Activated CD8-positive, alpha-beta memory T cell treated with anti-CD3 and anti-CD28 coated beads for 4 hours (primary cell): ENCODE measurements around the gene UBR4.

Experiments
- DNase-seq, 2 donors: peaks; one replicate each; pipeline ENCODE4 v3.0.0-alpha.2; 2020; ENCODE audit warnings: low read depth in 2 of 2

The UBR4 gene

GRCh38 chr1:19057784-19058475, 152.1 kb downstream of the UBR4 start:
- no peak for DNase-seq

- no peak for DNase-seq
Observed at GRCh38 chr1:19057182-19057779, 152.8 kb downstream of the UBR4 start.

- no peak for DNase-seq
Observed at GRCh38 chr1:19055701-19056100, 154.4 kb downstream of the UBR4 start.

GRCh38 chr1:19055001-19055400, 155.1 kb downstream of the UBR4 start:
- no peak for DNase-seq

- no peak for DNase-seq
Observed at GRCh38 chr1:19054216-19054615, 155.8 kb downstream of the UBR4 start.

GRCh38 chr1:19053486-19053885, 156.6 kb downstream of the UBR4 start:
- DNase-seq: no peak

GRCh38 chr1:19049798-19050197, 160.3 kb downstream of the UBR4 start:
- DNase-seq: no peak

- DNase-seq: no peak
Observed at GRCh38 chr1:19049128-19049768, 160.8 kb downstream of the UBR4 start.

- no peak for DNase-seq
Observed at GRCh38 chr1:19046972-19047731, 162.9 kb downstream of the UBR4 start.

- DNase-seq: no peak
Observed at GRCh38 chr1:19045898-19046880, 163.9 kb downstream of the UBR4 start.

- DNase-seq: no peak
Observed at GRCh38 chr1:19044975-19045831, 164.9 kb downstream of the UBR4 start.

- DNase-seq: no peak
Observed at GRCh38 chr1:19044471-19044870, 165.6 kb downstream of the UBR4 start.

- DNase-seq: no peak
Observed at GRCh38 chr1:19043579-19044443, 166.3 kb downstream of the UBR4 start.

GRCh38 chr1:19042675-19043578, 167.1 kb downstream of the UBR4 start:
- no peak for DNase-seq

GRCh38 chr1:19040010-19040680, 169.9 kb downstream of the UBR4 start:
- DNase-seq: no peak

GRCh38 chr1:19038732-19039131, 171.3 kb downstream of the UBR4 start:
- DNase-seq: no peak

- DNase-seq: no peak
Observed at GRCh38 chr1:19038096-19038495, 172.0 kb downstream of the UBR4 start.

GRCh38 chr1:19037659-19038058, 172.4 kb downstream of the UBR4 start:
- DNase-seq: no peak
